Measurements from ENCODE around the gene COL28A1.

DNA sequence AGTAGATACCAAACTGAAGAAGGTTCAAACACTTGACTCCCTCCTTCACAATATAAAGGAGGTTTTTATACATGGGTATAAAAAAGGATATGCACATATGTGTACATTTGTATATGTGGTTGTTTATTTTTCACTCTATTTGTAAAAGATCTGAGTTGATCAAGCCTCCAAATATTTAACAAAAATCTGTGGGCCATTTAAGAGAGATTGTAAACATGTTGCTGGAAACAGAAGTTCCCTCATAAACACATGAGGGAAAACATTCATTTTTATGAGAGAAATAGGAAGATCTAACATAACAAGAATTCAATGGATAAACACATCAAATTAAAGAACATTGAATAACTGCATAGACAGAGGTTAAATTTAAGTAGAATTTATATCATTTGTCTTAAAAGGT lies 81.7 kb downstream of the COL28A1 start:
- TF ChIP-seq POLR2A (IDR thresholded peaks at IDR 0.05; ENCODE audit: low read length) (no peak), GATA1 (IDR thresholded peaks at IDR 0.05; ENCODE audit: low read depth, low read length) (no peak)

Data from erythroblast (primary cell).